Activated CD4-positive, alpha-beta T cell treated with anti-CD3 and anti-CD28 coated beads, Interleukin-2, amount 50 U/mL, for 4 hours (primary cell): ENCODE measurements around the gene DHRS9.

ENCODE experiments used
- DNase-seq, 2 experiments: peaks; one replicate each; pipeline ENCODE4 v3.0.0-alpha.2; 2020

The DHRS9 gene

GRCh38 chr2:169136885-169137534 is 67.6 kb downstream of the DHRS9 start:
- DNase-seq: no peak

GRCh38 chr2:169137924-169138323 is 68.6 kb downstream of the DHRS9 start:
- DNase-seq: no peak

GRCh38 chr2:169139145-169139544 is 69.8 kb downstream of the DHRS9 start:
- DNase-seq: no peak

GRCh38 chr2:169139993-169140767 is 70.8 kb downstream of the DHRS9 start:
- DNase-seq: no peak

DNA sequence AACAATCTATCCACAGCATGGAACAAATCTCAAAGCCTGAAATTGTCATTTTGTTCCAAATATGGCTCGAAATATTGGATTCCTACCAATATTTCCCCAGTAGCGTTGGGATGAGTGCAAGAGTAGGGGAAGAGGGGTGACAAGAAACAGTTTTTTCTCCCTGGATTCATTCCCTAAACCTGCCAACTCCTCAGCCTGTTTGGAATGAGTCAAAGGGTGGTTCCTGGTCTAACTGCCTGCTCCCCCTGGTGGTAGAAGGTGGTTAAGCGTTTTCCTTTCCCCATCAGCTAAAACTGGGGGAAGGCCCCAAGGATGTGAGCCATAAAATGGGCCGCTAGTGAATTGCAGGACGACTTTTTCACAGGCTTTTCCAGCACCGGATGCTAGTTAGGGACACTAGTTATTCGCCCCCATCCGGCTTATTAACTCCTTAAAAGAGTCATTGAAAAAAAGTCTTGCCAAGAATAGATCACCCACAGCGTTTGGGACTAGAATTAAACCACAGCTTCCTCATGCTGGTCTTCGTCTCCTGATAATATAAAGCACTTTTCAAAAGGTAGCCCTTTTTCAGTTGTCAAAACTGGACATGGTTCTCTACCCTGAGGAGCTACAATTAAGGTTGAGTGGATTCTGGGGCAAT is 72.5 kb downstream of the DHRS9 start:
- peak; percentile 54 to 55 for DNase-seq

- no peak for DNase-seq
Observed at GRCh38 chr2:169143998-169144397, 74.6 kb downstream of the DHRS9 start.
